Stimulated activated memory B cell treated with anti-CD40 and anti-IgM and Interleukin-4, amounts not matched to agents 10 μg/mL and 1 μg/mL and 100 μg/mL, for 72 hours (primary cell): Measurements from ENCODE around the gene DCC.

Experiments used
- ATAC-seq: fragments of 150-1000 bp; cut with Tn5 transposase; 2 replicates; pipeline ENCODE4 v1.10.0; 2021
- H3K27ac Mint-ChIP-seq: one replicate; pipeline ENCODE4 v1.8.0; 2022; ENCODE audit warnings: mild to moderate bottlenecking, mixed read lengths
- H3K27me3 Mint-ChIP-seq: one replicate; pipeline ENCODE4 v1.8.0; 2022; ENCODE audit warnings: mixed read lengths
- H3K36me3 Mint-ChIP-seq: one replicate; pipeline ENCODE4 v1.8.0; 2022; ENCODE audit warnings: mixed read lengths
- H3K4me1 Mint-ChIP-seq: one replicate; pipeline ENCODE4 v1.8.0; 2022; ENCODE audit warnings: mixed read lengths
- H3K4me3 Mint-ChIP-seq: one replicate; pipeline ENCODE4 v1.8.0; 2022; ENCODE audit warnings: mild to moderate bottlenecking, moderate library complexity, mixed read lengths
- H3K9me3 Mint-ChIP-seq: one replicate; pipeline ENCODE4 v1.8.0; 2022; ENCODE audit warnings: mixed read lengths

The DCC gene

DNA sequence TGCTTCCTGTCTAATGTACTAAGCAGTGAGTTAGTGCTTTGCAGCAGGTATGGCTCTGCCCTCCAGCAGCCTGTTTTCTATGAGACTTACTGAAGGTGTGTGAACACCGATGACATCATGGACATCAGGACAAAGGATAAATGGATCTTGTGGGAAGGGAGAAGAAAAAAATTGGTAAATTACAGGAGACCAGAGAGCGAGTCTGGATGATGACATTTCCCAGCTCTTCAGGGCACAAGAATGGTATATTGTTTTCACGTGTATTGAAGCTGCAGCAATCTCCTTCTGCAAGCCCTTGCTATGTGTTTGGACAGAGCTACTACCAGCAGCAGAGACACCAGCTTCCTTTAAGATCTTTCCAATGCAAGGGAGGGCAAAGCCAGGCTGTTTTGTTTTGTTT is 47.2 kb downstream of the DCC start:
- no peaks in the 10 kb centered on the region for H3K27me3 Mint-ChIP-seq
- H3K4me3 Mint-ChIP-seq = no peak overlapping the region
- no peaks in the 10 kb centered on the region for H3K4me1 Mint-ChIP-seq
- H3K36me3 Mint-ChIP-seq = no peaks in the 10 kb centered on the region
- no peak for ATAC-seq
- H3K9me3 Mint-ChIP-seq = no peaks in the 10 kb centered on the region
- no peak overlapping the region for H3K27ac Mint-ChIP-seq

DNA sequence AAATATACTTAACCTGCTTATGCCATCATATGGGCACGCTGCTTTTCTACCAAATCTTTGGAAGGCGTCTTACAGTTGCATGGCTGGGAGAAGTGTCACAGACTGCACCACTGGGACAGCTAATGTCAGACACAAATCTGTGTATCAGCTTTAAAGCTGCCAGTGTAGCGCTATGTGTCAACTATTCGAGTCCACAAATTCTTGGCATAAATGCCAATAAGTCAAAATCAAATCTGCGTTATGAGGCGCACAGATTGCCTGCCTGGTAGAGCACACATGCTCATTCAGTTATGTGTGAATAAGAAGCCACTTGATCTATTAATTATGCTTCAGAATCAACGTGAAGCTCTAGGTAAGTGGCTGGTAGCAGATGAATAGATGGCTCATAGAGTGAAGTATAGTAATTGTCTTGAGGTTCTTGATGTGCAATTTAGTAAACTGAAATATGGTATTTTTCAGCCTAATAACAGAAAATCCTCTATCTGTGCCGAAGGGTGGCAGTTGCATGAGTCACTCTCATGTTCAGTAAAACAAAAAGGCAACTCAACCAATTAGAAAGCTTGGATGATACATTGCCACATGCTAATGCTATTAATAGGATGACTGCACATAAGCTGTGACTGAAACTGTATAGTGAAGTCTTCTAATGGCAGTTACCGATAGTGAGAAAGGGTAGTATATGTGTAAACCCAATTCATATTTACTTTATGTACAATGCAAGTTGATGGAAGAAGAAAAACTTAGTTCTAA is 52.0 kb downstream of the DCC start:
- H3K4me3 Mint-ChIP-seq = no peak overlapping the region
- no peaks in the 10 kb centered on the region for H3K9me3 Mint-ChIP-seq
- H3K4me1 Mint-ChIP-seq = no peaks in the 10 kb centered on the region

DNA sequence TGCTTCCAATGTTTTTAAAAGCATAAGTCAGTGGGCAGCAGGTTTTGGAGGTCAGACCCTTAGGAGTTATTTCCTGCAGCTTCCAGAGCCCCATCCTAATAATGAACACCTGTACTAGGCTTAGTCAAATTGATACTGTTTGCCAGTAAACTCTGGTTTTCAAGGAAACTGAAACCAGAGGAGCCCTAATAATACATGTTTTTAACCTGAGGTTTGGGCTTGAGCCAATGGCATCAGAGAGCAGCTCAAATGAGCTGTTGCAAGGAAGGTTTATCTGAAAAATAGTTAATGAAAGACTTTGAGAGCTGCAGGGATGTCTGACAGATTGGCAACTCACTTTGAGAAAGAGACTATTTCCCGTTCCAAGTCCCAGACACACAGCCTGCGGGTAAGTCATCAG is 54.6 kb downstream of the DCC start:
- no peak for ATAC-seq
- no peaks in the 10 kb centered on the region for H3K36me3 Mint-ChIP-seq
- no peak overlapping the region for H3K27ac Mint-ChIP-seq
- H3K9me3 Mint-ChIP-seq = no peaks in the 10 kb centered on the region
- no peaks in the 10 kb centered on the region for H3K4me1 Mint-ChIP-seq
- H3K4me3 Mint-ChIP-seq = no peak overlapping the region
- no peaks in the 10 kb centered on the region for H3K27me3 Mint-ChIP-seq

More for the DNA sequence above, 52.0 kb downstream of the DCC start:
- Mint-ChIP-seq H3K27ac (no peak overlapping the region), H3K27me3 (no peaks in the 10 kb centered on the region), H3K36me3 (no peaks in the 10 kb centered on the region)
- no peak for ATAC-seq

DNA sequence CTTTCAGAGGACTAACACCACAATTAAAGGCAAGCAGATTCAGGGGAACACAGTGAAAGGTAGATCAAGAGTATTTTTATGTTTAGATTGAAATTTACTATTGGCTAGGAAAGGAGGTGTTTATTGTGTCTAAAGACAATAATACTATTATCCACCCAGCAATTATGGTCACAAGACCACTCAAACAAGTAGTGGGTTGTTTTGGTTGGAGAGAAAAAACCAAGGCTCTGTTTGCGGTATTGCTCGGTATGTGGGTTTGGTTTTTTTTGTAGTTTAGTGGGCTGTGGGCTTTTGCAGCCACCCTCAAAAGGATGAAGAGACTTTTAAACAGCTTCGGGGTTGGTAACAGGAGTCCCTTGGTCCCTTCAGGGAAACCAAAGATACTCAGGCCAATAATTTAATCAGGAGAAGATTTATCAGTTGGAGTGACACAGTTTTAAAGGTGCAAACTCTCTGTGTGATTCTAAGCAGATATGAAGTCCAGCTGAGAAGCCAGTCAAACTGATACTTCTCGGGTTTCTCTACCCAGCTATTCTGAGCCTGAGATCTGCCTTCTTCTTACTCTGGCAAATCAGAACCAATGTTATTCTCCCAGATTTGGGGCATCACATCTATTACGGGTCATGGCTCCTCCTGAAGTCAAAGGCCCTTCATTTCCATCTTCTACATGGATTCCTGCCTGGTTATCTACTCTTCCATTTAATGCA is 55.3 kb downstream of the DCC start:
- Mint-ChIP-seq H3K4me1 (no peaks in the 10 kb centered on the region), H3K27me3 (no peaks in the 10 kb centered on the region), H3K27ac (no peak overlapping the region), H3K9me3 (no peaks in the 10 kb centered on the region), H3K4me3 (no peak overlapping the region), H3K36me3 (no peaks in the 10 kb centered on the region)
- no peak for ATAC-seq

DNA sequence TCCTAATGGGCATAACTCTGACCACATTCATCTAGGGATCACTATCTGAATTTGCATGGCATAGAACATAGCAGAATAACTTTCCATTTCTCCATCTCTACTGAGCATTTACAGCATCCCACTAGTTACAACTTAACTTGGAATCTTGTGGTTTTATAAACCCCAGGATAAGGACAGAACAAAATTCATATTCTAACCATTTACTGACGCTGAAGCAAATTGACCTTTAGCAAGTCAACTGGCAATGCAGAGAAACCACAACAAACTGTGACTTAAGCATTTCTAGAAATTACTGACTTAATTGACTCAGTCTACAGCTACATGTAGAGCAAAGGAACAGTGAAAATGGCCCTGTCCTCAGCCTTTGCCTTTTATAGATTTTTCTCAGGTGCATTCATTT is 61.2 kb downstream of the DCC start:
- Mint-ChIP-seq H3K36me3 (no peaks in the 10 kb centered on the region), H3K4me3 (no peak overlapping the region), H3K27me3 (no peaks in the 10 kb centered on the region), H3K27ac (no peak overlapping the region), H3K4me1 (no peaks in the 10 kb centered on the region), H3K9me3 (peaks cover 2% of the 10 kb centered on the region)
- no peak for ATAC-seq

DNA sequence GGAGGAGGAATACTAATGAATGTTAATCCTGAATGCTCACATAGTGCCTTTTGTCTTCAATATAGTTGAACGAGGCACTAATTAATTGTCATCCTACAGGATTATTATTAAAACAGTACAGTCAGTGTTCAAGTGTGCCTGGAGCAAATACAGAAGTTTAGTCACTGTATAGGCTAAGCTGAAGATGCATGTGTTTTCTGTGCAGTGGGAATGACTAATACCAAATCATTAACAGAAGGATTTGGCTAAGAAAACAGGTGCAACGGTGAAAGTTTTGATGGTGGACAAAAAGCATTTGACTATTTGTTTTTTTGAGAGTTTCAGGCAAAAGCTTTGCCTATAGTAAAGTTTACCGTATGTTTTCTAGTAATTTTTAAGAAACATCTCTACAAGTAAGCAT is 62.8 kb downstream of the DCC start:
- H3K4me1 Mint-ChIP-seq = no peaks in the 10 kb centered on the region
- no peaks in the 10 kb centered on the region for H3K27me3 Mint-ChIP-seq
- no peaks in the 10 kb centered on the region for H3K36me3 Mint-ChIP-seq
- H3K27ac Mint-ChIP-seq = no peak overlapping the region
- peaks cover 2% of the 10 kb centered on the region for H3K9me3 Mint-ChIP-seq
- H3K4me3 Mint-ChIP-seq = no peak overlapping the region
- no peak for ATAC-seq

DNA sequence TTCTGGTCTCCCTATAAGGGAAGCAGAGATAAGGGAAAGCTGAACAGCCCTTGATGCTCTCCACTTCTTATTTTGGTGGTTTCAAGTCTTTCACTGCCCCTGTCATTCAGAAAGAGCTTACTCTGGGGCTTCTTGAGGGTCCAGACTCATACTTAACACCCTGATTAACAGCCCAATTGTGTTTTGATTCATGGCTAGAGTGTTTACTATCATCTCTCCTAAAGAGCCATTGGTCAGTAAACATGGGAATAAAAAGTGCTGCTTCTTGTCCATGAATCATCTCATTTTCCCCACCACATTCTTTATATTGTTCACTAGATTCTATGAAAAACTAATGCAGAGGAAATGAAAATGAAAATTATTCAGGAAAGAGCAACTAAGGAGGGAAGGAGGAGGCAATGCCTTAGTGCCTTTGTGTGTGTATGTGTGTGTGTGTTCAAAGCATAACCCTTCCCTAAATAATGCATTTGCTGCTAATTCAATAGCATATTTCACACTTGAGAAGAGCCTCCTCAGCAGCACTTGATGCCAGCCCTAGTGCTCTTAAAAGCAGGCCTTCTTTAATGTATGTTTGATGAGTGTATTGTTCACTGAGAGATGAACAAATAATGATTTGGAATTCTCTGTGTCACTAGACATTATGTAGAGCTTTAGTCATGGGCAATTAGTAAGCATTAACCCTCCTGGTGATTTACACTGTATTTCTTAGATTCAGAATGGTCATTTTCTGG is 63.5 kb downstream of the DCC start:
- Mint-ChIP-seq H3K36me3 (no peaks in the 10 kb centered on the region), H3K9me3 (peaks cover 2% of the 10 kb centered on the region), H3K4me1 (no peaks in the 10 kb centered on the region), H3K27me3 (no peaks in the 10 kb centered on the region), H3K4me3 (no peak overlapping the region), H3K27ac (no peak overlapping the region)
- no peak for ATAC-seq

DNA sequence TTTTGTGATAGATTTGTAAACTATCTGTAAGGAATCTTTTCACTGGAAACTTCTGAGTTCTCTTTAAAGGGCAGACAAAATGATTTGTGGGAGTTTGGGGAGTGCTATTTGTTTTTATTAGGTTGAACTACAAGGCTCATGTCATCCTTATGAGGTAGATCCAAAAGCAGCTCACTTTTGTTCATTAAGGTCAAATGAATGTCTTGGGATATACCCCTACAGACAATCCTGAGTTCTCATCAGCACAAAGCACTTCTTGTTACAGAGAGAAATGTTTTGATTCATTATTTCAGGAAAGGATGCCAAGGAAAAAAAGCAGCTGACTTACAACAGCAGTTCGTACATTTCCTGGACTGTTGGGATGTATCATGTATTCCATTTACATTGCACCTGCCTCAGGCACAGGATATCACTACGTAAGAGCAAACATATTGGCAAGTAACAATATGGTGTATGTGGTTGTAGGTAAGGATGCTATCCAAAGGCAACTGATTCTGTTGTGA is 68.9 kb downstream of the DCC start:
- ATAC-seq = no peak
- H3K4me3 Mint-ChIP-seq = no peak overlapping the region
- H3K27me3 Mint-ChIP-seq = no peaks in the 10 kb centered on the region
- H3K27ac Mint-ChIP-seq = no peak overlapping the region
- H3K4me1 Mint-ChIP-seq = no peaks in the 10 kb centered on the region
- H3K9me3 Mint-ChIP-seq = no peaks in the 10 kb centered on the region
- no peaks in the 10 kb centered on the region for H3K36me3 Mint-ChIP-seq

DNA sequence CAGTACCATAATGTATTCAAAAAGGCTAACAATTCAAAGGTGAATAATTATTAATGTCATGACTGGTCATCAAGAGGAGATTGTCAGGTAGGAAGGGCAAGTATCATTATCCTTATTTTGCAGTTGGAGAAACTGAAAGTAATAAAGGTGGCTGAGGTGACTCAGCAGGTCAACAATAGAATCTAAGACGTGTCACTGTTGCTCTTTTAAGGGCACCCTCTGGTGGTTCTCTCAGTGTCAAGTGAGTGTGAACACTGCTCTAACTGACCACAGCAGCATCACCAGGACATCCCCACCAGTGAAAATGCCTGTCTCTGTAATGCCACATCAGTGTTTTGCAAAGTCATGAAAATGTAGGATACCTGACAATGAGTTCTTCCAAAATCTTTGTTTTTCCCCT is 69.7 kb downstream of the DCC start:
- Mint-ChIP-seq H3K9me3 (no peaks in the 10 kb centered on the region), H3K36me3 (no peaks in the 10 kb centered on the region), H3K27ac (no peak overlapping the region), H3K4me1 (no peaks in the 10 kb centered on the region), H3K27me3 (no peaks in the 10 kb centered on the region), H3K4me3 (no peak overlapping the region)
- peak; percentile 56 for ATAC-seq

DNA sequence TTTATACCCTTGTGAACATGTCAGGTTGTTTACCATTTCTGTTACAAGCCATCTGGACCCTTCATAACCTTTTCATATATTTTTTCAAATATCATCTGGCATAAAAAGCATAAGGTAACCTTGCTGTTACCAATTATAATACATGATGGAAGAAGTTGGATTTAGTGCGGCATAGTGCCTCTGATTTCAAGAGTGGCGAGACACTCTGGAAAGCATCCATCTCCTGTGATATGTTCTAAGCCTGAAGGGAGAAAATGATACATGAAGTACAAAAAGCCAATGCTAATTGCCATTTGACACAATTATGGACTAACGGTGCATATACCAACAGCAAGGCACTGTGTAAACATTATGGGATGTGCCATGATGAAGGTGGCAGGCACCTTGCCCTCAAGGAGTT is 75.1 kb downstream of the DCC start:
- no peak for ATAC-seq
- no peaks in the 10 kb centered on the region for H3K27me3 Mint-ChIP-seq
- no peak overlapping the region for H3K27ac Mint-ChIP-seq
- H3K36me3 Mint-ChIP-seq = no peaks in the 10 kb centered on the region
- no peaks in the 10 kb centered on the region for H3K4me1 Mint-ChIP-seq
- no peaks in the 10 kb centered on the region for H3K9me3 Mint-ChIP-seq
- H3K4me3 Mint-ChIP-seq = no peak overlapping the region

DNA sequence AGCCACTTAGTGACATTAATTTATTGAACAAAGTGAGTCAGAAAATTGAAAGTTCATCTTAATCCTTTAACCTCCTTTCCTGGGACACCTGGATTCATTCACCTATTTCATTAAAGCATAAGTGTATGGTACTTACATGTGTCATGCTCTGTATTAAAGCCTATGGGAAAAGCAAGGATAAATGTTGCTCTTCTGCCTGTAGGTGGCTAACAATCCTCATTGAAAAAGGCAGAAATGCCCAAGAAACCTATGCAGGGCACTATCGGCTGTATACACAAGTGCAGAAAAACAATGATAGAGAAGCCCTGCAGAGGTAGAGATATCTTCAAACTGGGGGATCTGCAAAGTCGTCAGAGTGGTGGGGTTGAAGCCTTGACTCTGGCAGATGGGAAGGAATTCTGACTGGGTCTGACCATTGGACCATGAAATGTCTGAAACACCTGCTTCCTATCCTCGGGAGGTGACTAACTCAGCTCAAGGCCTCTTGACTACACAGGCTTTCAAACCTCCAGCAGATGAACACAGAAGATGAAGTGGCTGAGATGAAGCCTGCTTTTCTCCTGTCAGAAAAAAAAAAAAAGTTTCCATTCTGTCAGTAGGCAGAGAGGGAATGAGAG is 83.1 kb downstream of the DCC start:
- no peaks in the 10 kb centered on the region for H3K27me3 Mint-ChIP-seq
- no peaks in the 10 kb centered on the region for H3K36me3 Mint-ChIP-seq
- no peak overlapping the region for H3K27ac Mint-ChIP-seq
- H3K9me3 Mint-ChIP-seq = no peaks in the 10 kb centered on the region
- no peak overlapping the region for H3K4me3 Mint-ChIP-seq
- H3K4me1 Mint-ChIP-seq = no peaks in the 10 kb centered on the region
- no peak for ATAC-seq

DNA sequence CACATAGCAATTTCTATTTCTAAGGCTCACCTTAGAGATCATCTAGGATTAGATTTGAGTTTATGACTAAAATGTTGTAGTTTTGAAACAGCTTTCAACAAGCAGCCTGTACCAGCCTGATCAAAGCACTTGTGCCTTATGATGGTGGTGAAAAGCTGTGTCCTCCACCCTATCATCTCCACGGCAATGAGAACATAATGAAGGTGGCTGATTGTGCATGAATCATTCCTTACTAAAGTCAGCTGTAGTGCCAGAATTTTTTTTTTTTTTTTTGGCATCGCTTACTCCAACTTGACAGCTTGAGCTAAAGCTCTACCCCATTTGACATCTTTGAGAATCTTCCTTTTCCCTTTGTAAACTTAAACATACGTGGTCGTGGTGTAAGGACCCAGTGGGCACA is 86.0 kb downstream of the DCC start:
- Mint-ChIP-seq H3K27ac (no peak overlapping the region), H3K9me3 (no peaks in the 10 kb centered on the region), H3K4me1 (no peaks in the 10 kb centered on the region), H3K4me3 (no peak overlapping the region), H3K36me3 (no peaks in the 10 kb centered on the region), H3K27me3 (no peaks in the 10 kb centered on the region)
- ATAC-seq = no peak

DNA sequence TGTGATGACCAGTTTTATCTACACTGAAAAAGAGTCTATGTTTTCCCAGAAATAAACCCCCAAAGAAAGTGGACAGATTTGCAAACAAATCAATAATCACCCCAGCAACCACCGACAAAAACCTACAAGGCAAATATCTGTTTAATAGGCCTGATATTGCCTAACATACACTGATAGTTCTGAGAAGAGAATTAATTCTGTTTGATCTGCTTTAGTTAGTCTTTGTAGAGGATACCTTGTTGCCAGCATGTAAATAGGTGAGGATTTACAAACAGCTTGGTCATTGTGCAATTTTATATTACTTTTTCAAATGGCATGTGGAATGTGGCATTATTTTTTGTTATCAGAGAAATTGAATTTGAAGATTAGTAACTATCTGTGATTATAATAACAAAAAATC is 86.5 kb downstream of the DCC start:
- H3K4me3 Mint-ChIP-seq = no peak overlapping the region
- no peaks in the 10 kb centered on the region for H3K36me3 Mint-ChIP-seq
- no peak overlapping the region for H3K27ac Mint-ChIP-seq
- no peaks in the 10 kb centered on the region for H3K9me3 Mint-ChIP-seq
- H3K27me3 Mint-ChIP-seq = no peaks in the 10 kb centered on the region
- ATAC-seq = no peak
- H3K4me1 Mint-ChIP-seq = no peaks in the 10 kb centered on the region

DNA sequence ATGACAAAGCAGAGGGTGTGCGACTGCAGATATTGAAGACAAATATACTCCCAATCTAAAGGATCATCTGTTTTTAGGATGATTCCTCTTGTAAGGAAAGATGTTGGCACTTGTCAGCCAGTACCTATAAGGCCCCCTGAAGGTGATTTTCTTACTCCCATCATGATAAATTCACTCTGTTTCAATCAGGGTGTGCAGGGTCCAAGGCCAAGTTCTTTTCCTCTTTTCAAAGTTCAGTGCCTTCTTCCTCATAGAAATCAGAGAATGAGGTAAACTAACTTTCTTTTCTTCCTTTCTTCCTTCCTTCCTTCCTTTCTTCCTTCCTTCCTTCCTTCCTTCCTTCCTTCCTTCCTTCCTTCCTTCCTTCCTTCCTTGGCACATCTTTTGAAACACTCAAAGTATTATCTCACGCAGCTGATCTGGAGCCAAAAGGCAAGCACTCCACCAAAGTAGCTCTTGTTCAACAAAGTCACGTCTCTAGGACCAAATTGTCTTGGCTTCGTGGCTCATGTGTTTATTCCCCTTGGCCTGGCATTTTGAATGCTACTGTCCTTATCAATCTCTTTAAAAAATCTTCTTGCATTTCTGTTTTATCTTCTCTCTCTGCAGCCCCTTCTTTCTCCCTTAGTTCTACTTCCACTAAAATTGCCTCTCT is 87.7 kb downstream of the DCC start:
- Mint-ChIP-seq H3K4me3 (no peak overlapping the region), H3K27ac (no peak overlapping the region), H3K4me1 (no peaks in the 10 kb centered on the region), H3K27me3 (no peaks in the 10 kb centered on the region), H3K9me3 (no peaks in the 10 kb centered on the region), H3K36me3 (no peaks in the 10 kb centered on the region)
- ATAC-seq = no peak

DNA sequence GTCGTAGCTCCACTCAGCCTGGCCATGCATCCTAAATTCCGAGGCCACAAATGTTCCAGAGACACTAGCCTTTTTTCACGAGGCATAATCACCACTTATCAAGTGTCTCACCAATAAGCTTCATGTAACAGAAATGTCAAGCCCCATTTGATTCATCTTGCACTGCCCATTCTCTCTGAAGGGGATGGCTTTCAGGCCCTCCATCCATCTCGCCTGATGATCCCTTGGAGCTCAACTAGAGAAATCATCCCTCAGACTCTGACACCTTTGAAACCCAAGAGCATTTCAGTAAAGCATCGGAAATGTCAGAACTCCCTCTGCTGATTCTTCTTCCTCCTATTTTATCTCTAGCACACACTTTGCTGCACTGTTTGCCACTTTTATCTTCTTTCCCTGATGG is 91.7 kb downstream of the DCC start:
- H3K27ac Mint-ChIP-seq = no peak overlapping the region
- H3K9me3 Mint-ChIP-seq = no peaks in the 10 kb centered on the region
- ATAC-seq = no peak

More for the DNA sequence above, 91.7 kb downstream of the DCC start:
- no peaks in the 10 kb centered on the region for H3K4me1 Mint-ChIP-seq
- no peaks in the 10 kb centered on the region for H3K27me3 Mint-ChIP-seq
- no peak overlapping the region for H3K4me3 Mint-ChIP-seq
- no peaks in the 10 kb centered on the region for H3K36me3 Mint-ChIP-seq
